HG02884 (cell line): ENCODE measurements around the gene RASA3.
"Not testable (repeated sequence)": the region's sequence is repeated elsewhere in the genome, so short reads cannot be mapped to it uniquely, and the experiment has no call there.

Source experiments
- ATAC-seq: cut with Tn5 transposase; IDR thresholded peaks from one replicate; pipeline ENCODE4 v1.9.1; 2021; ENCODE audit warnings: mild to moderate bottlenecking, moderate library complexity; ENCODE audit not compliant: unreplicated experiment

RASA3 gene

DNA sequence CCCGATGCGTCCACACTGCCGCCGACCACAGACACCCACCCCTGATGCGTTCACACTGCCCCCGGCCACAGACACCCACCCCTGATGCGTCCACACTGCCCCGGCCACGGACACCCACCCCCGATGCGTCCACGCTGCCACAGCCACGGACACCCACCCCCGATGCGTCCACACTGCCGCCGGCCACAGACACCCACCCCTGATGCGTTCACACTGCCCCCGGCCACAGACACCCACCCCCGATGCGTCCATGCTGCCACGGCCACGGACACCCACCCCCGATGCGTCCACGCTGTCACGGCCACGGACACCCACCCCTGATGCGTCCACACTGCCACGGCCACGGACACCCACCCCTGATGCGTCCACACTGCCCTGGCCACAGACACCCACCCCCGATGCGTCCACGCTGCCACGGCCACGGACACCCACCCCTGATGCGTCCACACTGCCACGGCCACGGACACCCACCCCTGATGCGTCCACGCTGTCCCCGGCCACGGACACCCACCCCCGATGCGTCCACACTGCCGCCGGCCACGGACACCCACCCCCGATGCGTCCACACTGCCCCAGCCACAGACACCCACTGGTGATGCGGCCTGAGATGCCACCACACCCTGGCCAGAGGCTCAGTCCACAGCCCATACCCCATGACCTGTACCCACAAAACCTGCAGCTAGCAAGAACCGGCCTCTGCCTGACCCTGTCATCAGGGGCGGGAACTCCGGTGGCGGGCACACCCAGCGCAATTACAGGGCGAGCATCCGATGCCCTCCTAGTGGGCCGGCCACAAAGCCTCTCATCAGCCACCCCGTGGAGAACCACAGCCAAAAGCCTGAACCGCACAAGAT, 28.4 kb downstream of the RASA3 start:
- ATAC-seq, result no peak

DNA sequence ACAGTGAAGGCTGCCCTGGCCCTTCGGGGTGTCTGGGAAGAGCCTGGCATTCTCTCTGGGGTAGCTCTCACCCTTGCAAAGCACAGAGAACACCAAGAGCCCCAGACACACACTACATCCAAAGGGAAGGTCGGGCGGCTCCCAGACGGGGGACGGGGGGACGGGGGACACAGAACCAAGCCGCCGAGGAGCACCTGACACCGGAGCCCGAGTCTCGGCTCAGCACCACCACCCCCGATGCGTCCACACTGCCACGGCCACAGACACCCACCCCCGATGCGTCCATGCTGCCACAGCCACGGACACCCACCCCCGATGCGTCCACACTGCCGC, 29.2 kb downstream of the RASA3 start:
- not testable (repeated sequence) for ATAC-seq

DNA sequence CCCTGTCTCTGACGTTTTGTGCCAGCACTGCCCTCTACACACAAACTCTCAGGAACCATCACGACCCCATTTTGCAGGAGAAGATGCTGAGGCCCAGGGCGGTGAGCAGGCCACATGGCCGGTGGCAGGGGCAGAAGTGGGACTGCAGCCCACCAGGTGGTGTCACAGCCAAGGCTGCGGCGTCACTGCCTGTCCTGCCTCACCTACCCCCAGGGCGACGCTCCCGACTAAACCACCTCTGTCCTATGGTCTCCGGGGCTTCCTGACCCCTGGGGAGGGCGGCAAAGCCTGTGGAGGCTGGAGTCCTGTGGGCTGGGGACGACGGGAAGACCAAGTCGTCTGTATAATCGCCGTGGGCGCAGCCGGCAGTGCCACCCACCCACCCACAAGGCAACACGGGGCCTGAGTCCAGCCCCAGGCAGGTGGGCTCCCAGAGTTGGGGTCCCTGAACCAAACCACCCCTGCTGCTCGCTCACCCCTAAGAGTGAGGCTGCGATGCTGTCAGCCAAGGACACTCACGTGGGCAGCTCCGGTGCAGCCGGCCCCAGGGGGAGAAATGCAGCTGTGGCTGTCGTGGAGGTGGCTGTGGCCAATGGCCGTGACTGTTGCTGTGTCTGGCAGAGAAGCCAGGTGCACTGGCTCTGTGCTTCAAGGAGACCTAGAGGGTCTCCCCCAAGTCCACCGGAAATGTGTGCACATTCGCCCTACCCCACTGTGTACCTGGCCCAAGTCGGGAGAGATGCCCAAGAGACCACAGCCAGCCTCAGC, 29.7 kb downstream of the RASA3 start:
- no peak for ATAC-seq

DNA sequence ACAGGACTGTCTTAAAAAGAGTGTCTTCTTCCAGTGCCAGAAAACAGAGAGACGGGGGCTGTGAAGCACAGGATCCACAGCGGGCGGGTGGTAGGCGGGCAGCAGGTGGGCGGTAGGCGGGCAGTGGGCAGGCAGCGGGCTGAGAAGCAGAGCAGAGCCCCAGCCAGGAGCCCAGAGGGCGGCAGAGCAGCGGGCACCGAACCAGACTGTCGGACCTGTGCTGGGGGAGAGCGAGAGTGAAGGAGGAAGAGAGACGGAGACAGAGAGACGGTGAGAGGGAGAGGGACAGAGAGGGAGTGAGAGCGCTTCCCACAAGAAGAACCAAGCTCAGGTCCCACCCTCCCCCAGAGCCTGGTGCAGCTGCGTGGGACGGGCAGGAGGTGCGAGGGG, 30.3 kb downstream of the RASA3 start:
- ATAC-seq, result no peak

DNA sequence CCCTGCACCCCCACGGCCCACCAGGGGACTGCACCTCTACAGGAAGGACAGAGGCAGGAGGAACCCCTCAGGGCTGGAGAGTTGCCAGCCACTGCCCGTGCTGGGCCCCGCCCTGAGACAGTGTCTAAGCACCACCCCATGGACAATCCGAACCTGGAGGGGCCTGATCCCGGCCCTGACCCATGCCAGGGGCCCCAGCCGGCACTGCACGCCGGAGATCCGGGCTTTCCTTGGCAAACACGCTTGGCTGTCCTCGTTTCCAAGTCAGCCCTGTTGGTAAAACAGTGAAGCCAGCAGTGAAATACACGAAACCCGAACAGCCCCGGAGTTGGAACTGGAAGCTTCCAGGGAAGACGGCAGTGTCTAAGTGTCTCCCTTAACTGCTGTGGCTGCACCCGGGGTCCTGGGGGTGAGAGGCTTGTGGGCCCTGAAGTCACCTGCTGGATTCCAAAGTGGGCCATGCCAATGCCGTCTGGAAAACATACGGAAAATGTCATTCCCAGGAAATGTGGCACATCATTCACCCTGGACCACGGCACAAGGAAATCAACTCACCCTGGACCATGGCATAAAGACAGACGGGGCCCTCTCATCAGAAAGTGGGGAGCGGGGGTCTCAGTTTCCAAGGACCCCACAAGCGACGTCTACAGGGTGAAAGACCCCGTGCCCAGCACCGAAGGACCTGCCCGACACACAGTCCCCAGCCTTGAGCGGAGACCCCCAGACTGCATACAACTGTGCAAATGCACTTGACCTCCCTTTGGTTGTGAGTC, 30.9 kb downstream of the RASA3 start:
- ATAC-seq, result no peak

DNA sequence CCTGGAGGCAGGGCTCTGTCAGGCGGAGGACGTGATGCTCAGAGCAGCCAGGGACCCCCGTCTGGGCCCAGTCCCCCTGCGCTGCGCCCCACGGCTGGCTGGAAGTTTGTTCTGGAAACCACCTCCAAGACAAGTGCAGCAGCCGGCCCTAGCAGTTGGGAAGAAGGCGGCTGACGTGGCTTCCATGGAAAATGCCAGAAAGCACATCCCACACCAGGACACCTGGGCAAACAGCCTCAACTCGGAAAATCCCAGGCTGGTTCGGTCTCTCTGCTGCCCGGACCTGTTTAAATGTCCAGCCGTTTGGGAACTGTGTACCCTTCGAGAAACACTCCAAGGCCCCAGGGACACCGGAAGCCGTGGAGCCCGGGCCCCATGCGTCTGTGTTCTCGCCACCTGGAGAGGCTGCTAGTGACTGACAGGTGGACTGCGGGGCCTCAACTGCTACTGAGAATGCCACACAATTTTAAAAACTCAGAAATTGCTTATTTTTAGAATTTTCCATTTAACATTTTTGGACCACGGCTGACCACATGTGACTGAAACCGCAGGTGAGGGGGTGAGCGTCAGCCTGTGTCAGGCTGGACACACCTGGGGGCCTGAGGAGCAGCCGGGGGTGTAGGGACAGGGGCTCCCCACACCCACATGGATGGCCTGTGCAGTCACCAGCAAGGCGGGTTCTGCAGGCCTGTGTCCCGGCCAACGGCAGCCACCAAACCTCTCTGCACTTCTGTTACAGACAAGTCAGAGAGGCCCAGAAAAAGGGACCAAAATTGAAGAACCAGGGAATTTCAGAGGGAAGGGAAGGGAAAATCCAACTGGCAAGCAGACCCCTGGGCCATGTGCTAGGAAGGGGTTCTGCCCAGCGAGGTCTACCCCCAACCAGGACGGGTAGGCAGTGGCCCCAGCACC, 31.7 kb downstream of the RASA3 start:
- no peak for ATAC-seq

DNA sequence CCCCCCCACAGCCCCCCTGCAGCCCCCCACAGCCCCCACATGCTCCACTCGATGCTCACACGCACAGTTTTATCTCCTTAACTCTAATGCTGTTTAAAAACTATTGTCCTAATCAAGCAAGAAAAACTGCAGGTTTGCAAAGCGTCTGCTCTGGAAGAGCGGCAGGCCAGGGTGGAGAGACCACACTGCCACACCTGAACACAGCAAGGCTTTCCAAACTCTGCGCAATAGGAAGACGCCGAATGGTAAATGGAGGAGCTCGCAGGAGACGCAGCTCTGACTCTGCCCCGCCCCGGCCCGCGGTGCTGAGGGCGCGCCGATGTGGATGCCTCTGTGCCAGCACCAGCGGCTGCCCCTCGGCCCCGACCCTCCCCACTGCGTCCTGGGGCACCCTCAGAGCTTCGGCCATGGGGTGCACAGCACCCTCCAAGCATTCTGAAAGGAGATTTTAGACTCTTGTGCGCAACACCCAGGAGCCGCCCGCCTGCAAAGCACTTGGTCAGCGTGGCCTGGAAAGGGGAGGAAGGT, 32.4 kb downstream of the RASA3 start:
- ATAC-seq, result no peak

DNA sequence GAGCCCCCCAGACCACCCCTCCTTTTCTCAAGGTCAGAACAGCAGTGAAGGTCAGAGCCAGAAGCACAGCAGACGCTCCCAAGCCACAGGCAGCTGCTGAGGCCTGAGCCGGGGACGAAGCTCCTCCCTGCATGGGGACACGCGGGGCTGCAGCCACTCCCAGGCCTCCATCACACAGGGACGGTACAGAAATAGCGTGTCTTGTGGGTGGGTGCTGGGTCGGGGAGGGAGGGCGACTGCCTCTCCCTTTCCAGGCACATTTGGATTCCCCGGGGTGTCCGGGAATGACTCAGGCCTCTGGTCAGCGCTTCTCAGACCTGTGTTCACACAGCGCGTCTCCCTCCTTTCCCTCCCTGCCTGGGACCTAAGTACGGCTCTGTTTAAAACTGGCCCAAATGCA, 33.2 kb downstream of the RASA3 start:
- no peak for ATAC-seq

DNA sequence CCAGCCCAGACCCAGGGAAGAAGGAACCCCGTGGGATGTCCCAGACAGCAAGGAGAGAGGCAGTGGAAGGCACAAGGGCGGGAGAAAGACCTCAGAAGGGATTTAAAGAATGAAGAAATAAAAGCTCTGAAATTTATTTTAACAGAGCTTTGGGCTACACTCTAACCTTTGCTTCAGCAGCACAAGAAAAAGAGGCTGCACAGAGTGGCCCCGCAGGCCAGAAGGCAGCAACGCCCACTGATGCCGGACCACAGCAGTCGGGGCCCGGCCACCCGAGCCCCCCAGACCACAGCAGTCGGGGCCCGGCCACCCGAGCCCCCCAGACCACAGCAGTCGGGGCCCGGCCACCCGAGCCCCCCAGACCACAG, 33.8 kb downstream of the RASA3 start:
- not testable (repeated sequence) for ATAC-seq

DNA sequence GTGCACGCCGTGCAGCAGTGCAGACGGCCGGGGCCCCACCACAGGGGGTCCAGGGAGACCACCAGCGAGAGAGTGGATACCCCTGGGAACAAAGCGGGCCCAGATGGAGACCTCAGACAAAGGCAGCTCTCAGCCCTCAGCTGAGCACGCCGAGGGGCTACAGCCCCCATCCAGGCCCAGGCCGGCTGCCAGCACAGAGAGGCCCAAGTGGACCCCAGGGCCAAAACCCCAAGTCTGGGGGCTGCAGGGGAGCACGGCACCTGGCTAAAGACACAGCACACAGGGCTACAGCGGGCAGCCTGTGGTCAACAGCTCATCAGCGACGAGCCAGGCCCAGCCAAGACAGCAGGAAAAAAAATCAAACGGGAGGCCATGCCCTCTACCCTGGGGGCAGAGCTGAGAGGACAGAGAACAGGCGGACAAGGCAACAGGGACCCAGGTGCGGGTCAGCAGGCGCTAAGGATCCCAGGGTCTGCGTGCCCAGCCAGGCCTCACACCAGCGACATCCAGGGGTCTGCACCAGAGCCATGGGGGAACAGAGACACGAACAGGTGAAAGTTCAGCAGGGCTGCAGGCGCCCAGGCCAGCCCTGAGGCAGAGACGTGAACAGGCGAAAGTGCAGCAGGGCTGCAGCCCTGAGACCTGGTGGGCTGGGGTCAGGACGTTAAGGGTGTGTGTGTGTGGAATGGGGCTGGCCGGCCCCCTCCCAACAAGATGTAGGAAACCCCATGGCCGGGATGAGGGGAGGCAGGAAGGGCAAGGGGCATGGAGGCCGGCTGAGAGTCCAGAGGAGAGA, 34.3 kb downstream of the RASA3 start:
- ATAC-seq, result no peak

DNA sequence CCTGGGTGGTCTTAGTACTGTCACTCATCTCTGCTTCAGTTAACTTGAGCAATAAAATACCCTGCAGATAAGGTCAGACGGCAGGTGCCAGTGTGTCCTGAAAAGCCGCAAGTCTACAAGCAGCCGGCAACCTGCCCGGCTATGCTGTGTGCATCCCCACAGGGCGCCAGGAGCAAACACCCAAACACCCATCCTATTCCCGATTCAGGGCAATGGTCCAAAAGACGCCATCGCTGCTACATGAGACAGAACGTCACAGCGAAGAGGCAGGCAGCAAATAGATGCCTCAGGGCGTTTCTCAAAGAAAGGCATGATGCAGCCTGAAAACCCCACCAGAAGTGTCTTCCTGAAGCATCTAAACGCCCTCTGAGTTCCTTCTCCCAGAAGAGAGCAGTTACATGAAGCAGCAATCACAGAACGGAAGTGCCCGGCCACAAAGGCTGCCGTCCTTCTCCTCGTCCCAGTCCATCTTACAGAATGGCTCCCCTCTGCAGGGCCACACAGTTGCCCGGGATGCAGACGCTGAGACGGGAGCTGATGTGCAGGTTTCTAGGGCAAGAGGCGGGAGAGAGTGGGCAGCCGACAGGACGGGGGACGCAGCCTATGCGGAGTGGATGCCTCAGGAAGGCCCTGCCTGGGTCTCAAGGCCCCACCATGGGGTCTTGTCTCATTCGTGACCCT, 35.1 kb downstream of the RASA3 start:
- ATAC-seq, result no peak

DNA sequence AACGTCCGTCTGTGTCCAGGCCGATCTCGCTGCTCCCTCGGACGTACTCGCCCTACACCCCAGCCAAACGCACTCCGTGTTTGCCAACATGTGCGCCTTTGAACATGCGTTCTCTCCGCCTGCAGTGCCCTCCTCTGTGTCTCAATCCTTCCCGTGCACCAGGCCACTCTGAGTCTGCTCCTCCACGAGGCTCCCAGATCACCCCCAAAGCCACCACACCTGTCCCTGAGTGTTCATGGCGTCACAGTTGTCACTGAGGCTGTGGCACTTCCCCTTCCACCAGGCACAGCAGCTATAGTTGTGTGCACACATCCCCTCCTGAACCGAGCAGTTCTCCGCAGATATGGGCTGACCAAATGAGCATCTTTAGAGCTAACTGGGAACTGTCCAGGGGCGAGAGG, 35.6 kb downstream of the RASA3 start:
- no peak for ATAC-seq

DNA sequence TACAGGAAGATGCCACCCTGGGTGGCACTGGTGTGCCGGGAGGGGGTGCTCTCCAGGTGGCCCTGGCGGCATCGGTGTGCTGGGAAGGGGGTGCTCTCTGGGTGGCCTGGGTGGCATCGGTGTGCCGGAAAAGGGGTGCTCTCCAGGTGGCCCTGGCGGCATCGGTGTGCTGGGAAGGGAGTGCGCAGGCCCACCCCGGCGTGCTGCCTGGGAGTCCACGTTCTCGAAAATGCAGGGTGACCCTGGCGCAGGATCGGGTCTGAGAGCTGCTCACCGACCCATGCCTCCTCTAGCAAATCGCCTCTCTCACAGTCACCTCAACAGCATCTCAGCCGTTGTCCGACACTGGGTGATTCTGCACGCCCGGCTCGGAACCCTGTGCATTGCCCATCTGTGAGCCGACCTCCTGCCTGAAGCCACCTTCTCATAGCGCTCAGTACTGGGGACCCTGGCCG, 36.4 kb downstream of the RASA3 start:
- no peak for ATAC-seq

DNA sequence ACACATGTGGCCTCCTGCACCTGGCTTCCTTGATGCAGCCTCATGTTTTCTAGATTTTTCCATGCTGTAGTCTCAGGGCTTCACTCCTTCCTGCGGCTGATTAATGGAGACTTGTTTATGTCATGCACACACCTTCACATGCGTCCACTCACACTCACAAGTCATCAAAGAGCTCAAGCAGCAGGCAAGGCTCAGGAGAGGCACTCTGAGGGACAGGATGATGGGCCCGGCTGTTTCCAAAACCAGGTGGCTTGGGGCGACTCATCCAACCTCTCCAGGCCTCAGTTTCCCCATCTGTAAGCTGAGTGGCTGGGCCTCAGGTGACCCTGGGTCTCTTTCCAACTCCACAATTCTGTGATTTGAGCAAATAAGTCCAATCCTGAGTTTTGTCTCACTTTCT, 36.9 kb downstream of the RASA3 start:
- no peak for ATAC-seq

DNA sequence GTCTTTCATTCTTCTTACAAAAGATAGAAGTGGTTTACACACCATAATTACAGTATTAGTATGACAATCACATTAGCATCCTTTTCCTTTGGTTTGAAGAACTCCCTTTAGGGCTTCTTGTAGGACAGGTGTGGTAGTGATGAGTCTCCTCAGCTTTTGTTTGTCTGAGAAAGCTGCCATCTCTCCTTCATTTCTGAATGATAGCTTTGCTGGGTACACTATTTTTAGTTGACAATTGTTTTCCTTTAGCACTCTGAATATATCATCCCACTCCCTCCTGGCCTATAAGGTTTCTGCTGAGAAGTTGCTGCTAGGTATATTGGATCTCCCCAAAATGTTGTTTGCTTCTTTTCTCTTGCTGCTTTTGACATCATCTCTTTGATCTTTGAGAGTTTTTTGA, 39.3 kb downstream of the RASA3 start:
- no peak for ATAC-seq

DNA sequence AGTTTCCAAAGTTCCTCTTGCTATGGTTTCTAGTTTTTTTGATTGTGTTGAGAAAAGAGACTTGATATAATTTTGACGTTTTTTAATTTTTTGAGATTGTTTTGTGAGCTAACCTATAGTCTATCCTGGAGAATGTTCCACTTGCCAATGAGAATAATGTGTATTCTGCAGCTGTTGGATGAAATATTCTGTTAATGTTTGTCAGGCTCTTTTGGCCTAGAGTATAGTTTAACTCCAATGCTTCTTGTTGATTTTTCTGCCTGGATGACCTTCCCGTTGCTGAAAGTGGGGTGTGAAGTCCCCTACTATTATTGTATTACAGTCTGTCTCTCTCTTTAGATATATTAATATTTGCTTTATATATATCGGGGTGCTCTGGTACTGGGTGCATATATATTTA, 40.0 kb downstream of the RASA3 start:
- no peak for ATAC-seq

DNA sequence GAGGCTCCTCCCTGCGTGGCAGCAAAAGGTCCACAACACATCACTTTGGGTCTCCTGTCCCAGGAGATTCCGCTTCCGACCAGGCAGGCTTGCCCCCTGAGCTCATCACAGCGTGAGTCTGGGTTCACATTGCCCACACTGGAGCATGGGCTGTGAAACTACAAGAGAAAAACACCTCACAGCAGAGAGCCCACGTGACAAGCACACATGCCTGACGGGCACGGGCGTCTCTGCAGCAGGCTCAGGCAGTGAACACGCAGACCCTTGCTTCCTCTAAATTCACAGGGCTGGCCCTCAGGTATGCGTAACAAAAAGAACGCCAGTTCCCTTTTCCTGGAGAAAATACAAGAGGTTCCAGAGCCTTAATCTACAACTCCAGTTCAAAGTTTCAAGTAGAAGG, 41.9 kb downstream of the RASA3 start:
- ATAC-seq, result no peak

DNA sequence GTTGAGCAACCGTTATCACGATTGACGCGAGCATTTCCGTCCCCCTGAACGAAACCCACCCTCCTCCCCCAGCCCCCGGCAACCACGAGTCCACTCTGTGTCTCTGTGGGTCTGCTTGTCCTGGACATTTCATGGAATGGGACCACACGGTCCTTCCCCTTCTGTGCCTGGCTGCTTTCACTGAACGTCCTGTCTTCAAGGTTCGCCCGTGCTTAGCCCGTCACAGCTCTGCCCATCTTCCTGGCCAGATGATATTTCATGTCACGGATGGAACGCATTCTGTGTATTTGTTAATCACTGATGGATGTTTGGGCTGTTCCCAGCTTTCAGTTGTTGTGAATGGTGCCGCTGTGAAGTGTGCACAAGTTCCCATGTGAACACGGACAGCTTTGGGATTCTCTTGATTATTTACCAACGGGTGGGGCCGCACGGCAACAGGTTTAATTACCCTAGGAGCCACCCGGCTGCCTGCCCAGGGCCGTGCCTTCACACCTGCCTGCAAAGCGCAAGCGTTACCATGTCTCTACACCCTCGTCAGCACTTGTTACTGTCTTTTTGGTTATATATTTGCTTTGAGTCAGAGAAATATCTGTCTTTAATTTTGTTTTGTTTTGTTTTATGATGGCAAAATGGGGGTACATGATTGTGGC, 42.5 kb downstream of the RASA3 start:
- no peak for ATAC-seq

DNA sequence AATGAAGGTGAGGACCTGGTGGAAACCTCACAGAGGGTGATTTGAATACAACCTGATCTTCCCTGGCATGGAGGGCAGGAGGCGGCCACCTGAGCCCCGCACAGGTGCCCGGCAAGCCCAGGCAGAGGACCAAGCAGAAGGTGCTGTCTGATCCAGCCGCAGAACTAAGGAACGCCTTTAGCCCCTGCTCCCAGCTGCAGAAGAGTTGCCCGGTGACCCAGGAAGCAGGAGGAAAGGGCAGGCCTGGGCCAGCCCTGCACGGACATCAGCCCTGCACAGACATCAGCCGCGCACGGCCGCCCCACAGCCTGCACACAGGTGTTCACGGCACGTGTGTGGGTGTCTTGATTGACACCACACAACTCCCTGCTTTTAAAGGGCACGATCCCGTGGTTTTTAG, 43.1 kb downstream of the RASA3 start:
- no peak for ATAC-seq
